CD4-positive, alpha-beta T cell treated with Interleukin-4 for 4 hours (primary cell): ENCODE data around the gene CELF1.
A peak's percentile ranks its signal among the peaks of the same experiment; 100 is the strongest.

Experiments used
- DNase-seq: peaks from one replicate; pipeline ENCODE4 v3.0.0-alpha.2; 2020

Gene CELF1

GRCh38 chr11:47443028-47443700 lies 109.8 kb downstream of the CELF1 start:
- no peak for DNase-seq

DNA sequence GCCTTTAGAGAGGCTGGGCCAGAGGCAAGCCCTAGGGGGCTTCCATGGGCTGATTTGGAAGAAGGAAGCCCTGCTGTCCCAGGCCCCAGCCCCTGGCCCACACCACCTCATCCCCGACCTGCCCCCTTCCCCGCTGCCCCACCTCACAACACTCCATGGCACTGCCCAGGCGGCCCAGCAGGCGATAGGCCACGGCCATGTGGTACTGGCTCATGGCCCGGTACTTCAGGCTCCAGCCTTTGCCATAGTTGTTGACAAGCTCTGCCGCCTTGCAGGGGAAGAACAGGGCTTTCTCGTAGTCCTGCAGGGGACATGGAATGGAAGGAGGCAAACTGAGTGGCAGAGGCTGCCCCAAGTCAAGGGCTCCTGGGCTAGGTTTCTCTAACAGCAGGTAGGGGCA lies 110.4 kb downstream of the CELF1 start:
- no peak for DNase-seq

DNA sequence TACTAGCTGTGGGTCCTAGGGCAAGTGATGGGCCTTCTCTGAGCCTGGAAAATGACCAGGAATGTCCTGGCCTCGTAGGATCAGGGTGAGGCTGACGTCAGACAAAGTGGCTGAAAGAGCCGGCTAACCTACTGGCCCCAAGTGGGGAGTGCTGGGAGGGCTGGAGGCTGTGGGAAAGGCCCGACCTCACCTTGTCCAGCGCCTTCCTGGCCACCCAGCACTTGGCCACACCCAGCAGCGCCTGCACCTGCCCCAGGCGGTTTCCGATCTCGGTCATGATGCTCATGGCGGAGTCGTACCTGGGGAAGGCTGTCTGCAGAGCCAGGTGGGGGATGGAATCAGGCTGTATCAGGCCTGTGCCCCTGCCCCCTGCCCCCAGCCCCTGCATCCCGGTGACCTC lies 111.5 kb downstream of the CELF1 start:
- no peak for DNase-seq

DNA sequence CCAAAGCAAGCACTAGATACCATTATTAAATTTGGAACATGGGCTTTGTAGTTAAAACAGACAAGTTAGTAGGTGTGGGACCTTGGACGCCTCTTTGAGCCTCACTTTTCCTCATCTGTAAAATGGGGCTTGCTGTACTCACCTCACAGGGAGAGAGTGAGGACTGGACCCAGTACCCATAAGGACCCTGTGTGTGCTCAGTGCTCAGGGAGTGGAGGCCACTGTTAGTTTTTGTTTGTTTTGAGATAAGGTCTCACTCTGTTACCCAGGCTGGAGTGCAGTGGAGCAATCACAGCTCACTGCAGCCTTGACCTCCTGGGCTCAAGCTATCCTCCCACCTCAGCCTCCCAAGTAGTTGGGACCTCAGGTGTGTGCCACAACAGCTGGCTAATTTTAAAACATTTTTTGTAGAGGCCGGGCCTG lies 112.9 kb downstream of the CELF1 start:
- DNase-seq = no peak

GRCh38 chr11:47438721-47439120 lies 114.2 kb downstream of the CELF1 start:
- DNase-seq = no peak

- DNase-seq = no peak
Measured at GRCh38 chr11:47437746-47438418, 115.0 kb downstream of the CELF1 start.

DNA sequence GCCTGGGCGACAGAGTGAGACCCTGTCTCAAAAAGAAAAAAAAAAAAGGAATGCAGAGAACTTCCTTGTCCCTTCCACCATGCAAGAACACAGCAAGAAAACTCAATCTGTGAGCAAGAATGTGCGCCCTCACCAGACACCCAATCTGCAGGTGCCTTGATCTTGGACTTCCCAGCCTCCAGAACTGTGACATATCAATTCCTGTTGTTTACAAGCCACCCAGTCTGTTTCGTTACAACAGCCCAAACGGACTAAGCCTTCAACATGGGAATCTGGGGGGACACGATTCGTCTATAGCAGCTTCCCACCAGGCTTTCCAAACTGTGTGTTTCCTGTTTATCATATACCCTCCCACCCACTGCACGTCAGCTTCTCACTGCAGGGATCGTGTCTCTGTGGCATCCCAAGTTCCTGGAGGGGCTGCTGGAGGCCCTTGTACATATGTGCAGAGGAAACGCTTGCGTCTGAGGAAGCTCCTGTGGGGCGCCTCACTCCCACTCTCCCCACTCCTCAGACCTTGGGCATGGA lies 115.7 kb downstream of the CELF1 start:
- DNase-seq = no peak

- DNase-seq = no peak
Measured at GRCh38 chr11:47436726-47437125, 116.2 kb downstream of the CELF1 start.

DNA sequence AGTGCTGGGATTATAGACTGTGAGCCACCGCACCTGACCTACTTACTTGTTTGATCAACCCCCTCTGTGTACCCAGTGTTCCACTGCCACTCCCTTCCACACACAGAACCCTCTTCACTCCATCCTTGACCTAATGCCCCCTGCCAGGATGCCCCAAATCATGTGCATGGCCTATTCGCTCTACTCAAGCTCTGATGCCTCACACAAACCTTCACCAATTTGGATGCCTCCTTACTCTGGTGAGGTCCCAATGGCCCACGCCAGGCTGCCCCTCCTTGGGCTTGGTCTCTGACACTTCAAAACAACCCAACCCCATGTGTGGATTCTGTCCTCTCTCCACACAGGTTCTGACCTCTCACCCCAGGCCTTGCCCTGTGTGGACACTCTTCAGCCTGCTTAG lies 117.2 kb downstream of the CELF1 start:
- no peak for DNase-seq

DNA sequence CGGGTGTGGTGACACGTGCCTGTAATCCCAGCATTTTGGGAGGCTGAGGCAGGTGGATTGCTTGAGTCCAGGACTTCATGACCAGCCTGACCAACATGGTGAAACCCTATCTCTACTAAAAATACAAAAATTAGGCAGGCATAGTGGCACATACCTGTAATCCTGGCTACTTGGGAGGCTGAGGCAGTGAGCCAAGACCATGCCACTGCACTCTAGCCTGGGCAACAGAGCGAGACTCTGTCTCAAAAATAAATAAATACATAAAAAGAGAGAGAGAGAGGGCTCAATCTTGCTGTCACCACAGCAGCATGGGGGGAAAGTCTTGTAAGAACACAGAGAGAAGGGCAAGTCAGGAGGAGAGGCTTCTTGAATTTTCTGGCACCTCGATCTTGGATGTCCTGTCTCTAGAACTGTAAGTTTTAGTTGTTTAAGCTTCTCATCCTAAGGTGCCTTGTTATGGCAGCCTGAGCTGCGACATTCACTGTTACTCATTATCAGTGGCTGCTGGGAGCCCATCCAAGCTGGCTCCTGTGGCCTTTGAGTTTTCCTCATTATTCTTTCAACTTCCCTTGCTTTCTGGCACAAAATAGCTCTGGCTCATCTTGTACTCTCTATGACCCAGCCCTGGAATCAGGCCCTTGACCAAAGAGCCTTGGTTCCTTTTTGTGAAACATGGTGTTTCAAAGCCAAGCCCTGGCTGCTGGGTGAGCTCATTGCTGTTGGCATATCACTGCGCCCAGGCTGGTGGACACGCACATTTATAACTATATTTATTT lies 118.7 kb downstream of the CELF1 start:
- no peak for DNase-seq

- no peak for DNase-seq
Measured at GRCh38 chr11:47433157-47433556, 119.8 kb downstream of the CELF1 start.

- DNase-seq = no peak
Measured at GRCh38 chr11:47431356-47432083, 121.4 kb downstream of the CELF1 start.

DNA sequence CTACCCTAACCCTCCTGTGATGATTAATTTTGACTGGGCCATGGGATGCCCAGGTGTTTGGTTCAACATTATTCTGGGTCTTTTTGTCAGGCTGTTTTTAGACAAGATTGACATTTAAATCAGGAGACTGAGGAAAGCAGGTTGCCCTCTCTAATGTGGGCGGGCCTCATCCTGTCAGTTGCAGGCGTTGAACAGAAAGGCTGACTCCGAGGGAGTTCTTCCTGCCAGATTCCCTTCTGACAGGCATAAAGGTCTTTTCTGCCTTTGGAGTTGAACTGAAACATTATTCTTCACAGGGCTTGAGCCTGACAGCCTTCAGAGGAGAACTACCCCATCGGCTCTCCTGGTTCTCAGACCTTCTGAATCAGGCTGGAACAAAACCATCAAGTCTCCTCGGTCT lies 122.4 kb downstream of the CELF1 start:
- DNase-seq = no peak

- peak; percentile 97 for DNase-seq
Measured at GRCh38 chr11:47426062-47426956, 126.6 kb downstream of the CELF1 start, which contains the start of gene PSMC3. Gene PSMC3 (minus strand): TSS chr11:47426439. CDS start chr11:47426279, 160 bp downstream.

- DNase-seq = no peak
Measured at GRCh38 chr11:47425611-47426010, 127.3 kb downstream of the CELF1 start.

DNA sequence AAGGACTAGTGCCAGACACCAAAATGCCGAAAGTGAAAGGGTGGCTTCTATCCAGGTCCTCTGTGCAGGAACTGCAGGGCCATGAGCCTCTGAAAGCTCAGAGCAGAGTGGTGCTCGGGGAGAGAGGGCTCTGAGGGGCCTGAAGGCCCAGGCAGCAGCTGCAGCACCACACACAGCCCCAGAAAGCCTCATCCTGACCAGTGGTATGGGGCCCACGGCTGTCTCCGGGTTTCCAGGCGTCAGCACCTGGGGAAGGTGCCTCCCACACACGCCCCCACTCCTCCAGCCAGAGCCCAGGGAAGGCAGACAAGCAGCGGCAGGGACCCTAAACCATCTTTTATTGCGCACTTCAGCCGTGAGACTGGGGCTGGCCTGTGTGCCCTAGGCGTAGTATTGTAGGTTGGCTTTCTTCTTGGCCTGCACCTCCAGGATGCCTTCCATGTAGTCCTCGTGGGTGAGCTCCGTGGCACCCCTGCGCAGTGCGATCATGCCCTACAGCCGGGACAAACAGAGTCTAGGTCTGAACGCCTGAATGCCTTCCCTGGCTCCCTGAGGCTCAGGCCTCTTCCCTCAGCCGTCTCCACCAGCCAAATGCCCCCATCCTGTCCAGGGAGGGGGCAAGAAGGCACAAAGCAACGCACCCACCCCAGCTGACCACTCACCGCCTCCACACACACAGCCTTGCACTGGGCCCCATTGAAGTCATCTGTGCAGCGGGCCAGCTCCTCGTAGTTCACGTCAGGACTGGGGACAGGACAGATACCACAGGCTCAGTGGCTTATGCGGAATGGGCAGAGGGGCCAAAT lies 134.3 kb downstream of the CELF1 start:
- DNase-seq = no peak

GRCh38 chr11:47417712-47418111 lies 135.2 kb downstream of the CELF1 start:
- no peak for DNase-seq

GRCh38 chr11:47415949-47416472 lies 136.9 kb downstream of the CELF1 start:
- no peak for DNase-seq
